Muscle of leg (tissue), 11 donors: Measurements from ENCODE around the gene FGF18. TPM values are rescaled to one million over a fixed set of nuclear protein-coding genes. Genes with fewer than 3 reads are reported as not detected.

ENCODE experiments used
- DNase-seq: peaks from one replicate; pipeline ENCODE4 v3.0.0; 2013
- H3K27ac ChIP-seq: one replicate; pipeline ENCODE4 v1.5.1; 2013; ENCODE audit warnings: mild to moderate bottlenecking, low read length, control low read depth
- H3K27me3 ChIP-seq: one replicate; pipeline ENCODE4 v1.6.1; 2013; ENCODE audit warnings: low read length; ENCODE audit not compliant: control insufficient read depth, insufficient read depth
- H3K36me3 ChIP-seq: one replicate; pipeline ENCODE4 v1.6.1; 2013; ENCODE audit warnings: low read length; ENCODE audit not compliant: control insufficient read depth, insufficient read depth
- H3K4me1 ChIP-seq: one replicate; pipeline ENCODE4 v1.6.1; 2013; ENCODE audit warnings: low read length; ENCODE audit not compliant: control insufficient read depth, insufficient read depth
- H3K4me3 ChIP-seq: one replicate; pipeline ENCODE4 v1.5.1; 2013; ENCODE audit warnings: low read length, control low read depth
- H3K9me3 ChIP-seq: replicated peaks from 2 replicates; pipeline ENCODE4 v1.6.1; 2013; ENCODE audit warnings: low read depth, low read length; ENCODE audit not compliant: control insufficient read depth
- WGBS: methylation state at CpG from one replicate; pipeline ENCODE4 v1.1.5; 2013; ENCODE audit warnings: missing lambda C conversion rate; ENCODE audit not compliant: insufficient coverage; 5-methylcytosine and 5-hydroxymethylcytosine counted together
- polyA plus RNA-seq, 8 donors: library from polyadenylated mRNA; unstranded; fragments of 120-200 nt; gene quantifications; one replicate each; pipeline versions ENCODE4 v1.2.1 to v1.2.3, GENCODE V29; 2013; ENCODE audit warnings: inconsistent platforms in 1 of 8, low replicate concordance in 1 of 8; ENCODE audit not compliant: insufficient read length in 8 of 8, insufficient read depth in 1 of 8
- total RNA-seq: library from RNA; stranded (reverse); fragments of 120-200 nt; gene quantifications from one replicate; pipeline ENCODE4 v1.2.4, GENCODE V29; 2013

The FGF18 gene
- total and polyA plus RNA-seq, 9 donors = 12.6 to 27.8 (median 20.9) TPM

DNA sequence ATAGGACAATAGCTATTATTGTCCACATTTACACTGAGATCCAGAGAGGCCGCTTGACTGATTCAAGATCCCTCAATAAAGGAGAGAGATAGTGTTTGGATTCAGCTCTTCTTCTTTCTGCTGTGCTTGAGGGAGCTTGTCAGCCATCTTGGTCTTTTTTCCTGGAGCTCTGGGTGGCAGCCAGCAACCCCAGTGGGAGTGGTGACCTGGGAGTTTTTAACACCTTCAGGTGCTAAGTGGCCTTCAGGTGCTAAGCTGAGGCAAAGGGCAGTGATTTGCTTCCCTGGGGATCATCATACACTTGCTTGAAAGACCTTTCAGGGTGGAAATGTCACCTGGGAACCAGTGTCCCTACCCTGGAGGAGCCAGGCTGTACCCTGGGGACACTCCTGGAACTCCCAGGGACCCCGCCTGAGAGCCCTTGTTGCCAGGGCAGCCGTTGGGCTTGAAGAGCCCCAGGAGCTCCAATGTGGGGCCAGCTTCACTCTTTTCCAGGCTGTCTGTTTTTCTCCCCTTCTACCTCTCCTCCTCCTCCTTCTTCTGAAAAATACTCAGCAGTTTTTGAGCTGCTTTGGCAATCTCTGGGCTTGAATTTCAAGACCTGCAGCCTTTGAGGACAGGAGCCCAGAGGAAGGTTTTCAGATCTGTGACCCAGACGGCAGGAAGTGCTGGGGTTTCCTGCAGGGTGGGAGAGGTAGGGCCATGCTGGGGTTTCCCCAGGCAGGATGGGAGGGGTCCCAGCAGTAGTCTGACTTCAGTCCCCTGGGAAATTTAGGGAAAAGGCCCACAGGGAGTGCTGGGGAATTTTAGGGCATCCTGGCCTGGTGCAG lies 59.7 kb downstream of the FGF18 start:
- Histone ChIP-seq H3K9me3 (no peaks in the 10 kb centered on the region), H3K4me3 (no peak overlapping the region), H3K27ac (peak overlapping the region; percentile 7), H3K36me3 (no peaks in the 10 kb centered on the region), H3K4me1 (peaks cover 52% of the 10 kb centered on the region), H3K27me3 (no peaks in the 10 kb centered on the region)
- no peak for DNase-seq
- 24% methylated on average over 3 of the region's 4 CpGs for WGBS

DNA sequence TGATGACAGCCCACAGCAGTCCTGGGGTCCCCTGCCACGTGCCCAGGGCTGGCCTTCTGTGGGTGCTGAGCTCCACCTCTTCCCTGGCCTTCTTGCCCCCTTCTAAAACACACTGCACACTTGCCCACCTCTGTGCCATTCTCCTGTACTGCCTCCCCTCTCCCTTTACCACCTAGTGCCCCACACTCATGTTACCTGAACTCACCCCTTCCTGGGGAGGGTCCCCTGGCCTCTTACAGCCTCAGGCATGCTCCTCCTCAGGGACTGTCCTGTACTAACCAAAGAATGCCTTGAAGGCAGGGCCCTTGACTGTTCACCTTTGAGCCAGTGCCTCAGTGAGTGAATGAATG lies 60.3 kb downstream of the FGF18 start:
- Histone ChIP-seq H3K9me3 (no peaks in the 10 kb centered on the region), H3K27me3 (no peaks in the 10 kb centered on the region), H3K27ac (peak overlapping the region; percentile 7), H3K4me1 (peaks cover 48% of the 10 kb centered on the region), H3K4me3 (no peak overlapping the region), H3K36me3 (no peaks in the 10 kb centered on the region)
- 40% methylated on average over 1 of the region's 1 CpG for WGBS
- no peak for DNase-seq

DNA sequence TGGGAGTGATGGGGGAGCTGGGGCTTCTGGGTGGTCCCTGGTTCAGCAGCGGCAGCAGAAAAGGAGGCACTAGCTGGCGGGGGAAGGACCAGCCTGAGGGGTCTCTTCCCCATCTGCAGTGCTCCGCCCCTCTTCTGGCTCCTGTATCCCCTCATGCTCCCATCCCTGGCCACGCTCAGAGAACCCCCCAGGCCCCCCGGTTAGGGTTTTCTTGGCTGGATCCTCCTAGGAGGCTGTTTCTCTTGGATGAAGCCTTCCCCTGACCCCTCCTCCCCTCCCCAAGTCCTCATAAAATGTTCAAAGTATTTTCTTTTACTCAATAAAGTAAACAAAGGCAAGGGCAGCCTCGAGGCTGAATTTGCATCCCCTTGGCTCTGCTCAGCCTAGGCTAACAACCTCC lies 60.8 kb downstream of the FGF18 start:
- no peaks in the 10 kb centered on the region for H3K9me3 ChIP-seq
- peak; percentile 60 for DNase-seq
- no peak overlapping the region for H3K27ac ChIP-seq
- no peaks in the 10 kb centered on the region for H3K27me3 ChIP-seq
- no peak overlapping the region for H3K4me3 ChIP-seq
- peaks cover 48% of the 10 kb centered on the region for H3K4me1 ChIP-seq
- no peaks in the 10 kb centered on the region for H3K36me3 ChIP-seq
- WGBS = 20% methylated on average over 2 of the region's 6 CpGs

GRCh38 chr5:171481571-171482433 lies 62.4 kb downstream of the FGF18 start:
- no peaks in the 10 kb centered on the region for H3K27me3 ChIP-seq
- H3K4me1 ChIP-seq = peaks cover 48% of the 10 kb centered on the region
- no peak overlapping the region for H3K4me3 ChIP-seq
- DNase-seq = peak; percentile 91
- H3K9me3 ChIP-seq = no peaks in the 10 kb centered on the region
- WGBS = 24% methylated on average over 4 of the region's 10 CpGs
- peak overlapping the region; percentile 88 for H3K27ac ChIP-seq
- H3K36me3 ChIP-seq = no peaks in the 10 kb centered on the region

GRCh38 chr5:171482434-171482730 lies 62.9 kb downstream of the FGF18 start:
- H3K27ac ChIP-seq = peak overlapping the region; percentile 88
- 40% methylated on average over 1 of the region's 4 CpGs for WGBS
- no peaks in the 10 kb centered on the region for H3K9me3 ChIP-seq
- no peaks in the 10 kb centered on the region for H3K36me3 ChIP-seq
- peaks cover 48% of the 10 kb centered on the region for H3K4me1 ChIP-seq
- H3K27me3 ChIP-seq = no peaks in the 10 kb centered on the region
- DNase-seq = peak; percentile 64
- no peak overlapping the region for H3K4me3 ChIP-seq

DNA sequence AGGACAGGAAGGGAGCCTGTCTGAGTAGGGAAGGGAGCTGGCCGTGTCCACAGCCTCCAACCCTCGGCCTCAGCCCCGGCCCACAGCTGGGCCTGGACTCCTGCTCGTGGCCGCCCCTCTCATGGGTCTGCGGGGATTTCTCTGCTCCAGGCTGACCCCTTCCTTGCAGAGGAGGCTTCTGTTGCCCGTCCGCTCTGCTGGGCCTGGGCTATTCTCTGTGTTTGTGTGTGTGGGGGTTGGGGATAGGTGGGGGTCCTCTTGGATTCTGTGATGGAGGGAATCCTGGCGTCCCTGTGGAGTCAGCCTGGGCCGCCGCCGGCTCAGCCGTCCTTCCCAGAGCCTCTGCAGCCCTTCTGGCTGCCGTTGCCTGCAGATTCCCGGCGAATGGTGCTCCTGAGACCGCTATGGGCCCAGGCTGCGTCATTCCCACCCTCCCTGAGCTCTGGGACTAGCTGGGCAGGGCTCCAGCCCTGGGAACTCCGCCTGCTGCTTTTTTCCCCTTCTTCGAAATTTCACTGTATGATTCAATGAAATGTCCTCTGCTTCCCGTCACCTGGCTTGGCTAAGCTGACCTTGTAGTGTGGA lies 64.2 kb downstream of the FGF18 start:
- peak; percentile 97 for DNase-seq
- Histone ChIP-seq H3K36me3 (no peaks in the 10 kb centered on the region), H3K4me1 (peaks cover 48% of the 10 kb centered on the region), H3K27me3 (no peaks in the 10 kb centered on the region), H3K9me3 (no peaks in the 10 kb centered on the region), H3K27ac (peak overlapping the region; percentile 88), H3K4me3 (no peak overlapping the region)
- WGBS = 19% methylated on average over 15 of the region's 21 CpGs

GRCh38 chr5:171484460-171484899 lies 65.0 kb downstream of the FGF18 start:
- H3K27me3 ChIP-seq = no peaks in the 10 kb centered on the region
- H3K36me3 ChIP-seq = no peaks in the 10 kb centered on the region
- WGBS = 71% methylated on average over 1 of the region's 7 CpGs
- H3K4me3 ChIP-seq = no peak overlapping the region
- H3K27ac ChIP-seq = peak overlapping the region; percentile 88
- DNase-seq = peak; percentile 56
- no peaks in the 10 kb centered on the region for H3K9me3 ChIP-seq
- peaks cover 43% of the 10 kb centered on the region for H3K4me1 ChIP-seq

DNA sequence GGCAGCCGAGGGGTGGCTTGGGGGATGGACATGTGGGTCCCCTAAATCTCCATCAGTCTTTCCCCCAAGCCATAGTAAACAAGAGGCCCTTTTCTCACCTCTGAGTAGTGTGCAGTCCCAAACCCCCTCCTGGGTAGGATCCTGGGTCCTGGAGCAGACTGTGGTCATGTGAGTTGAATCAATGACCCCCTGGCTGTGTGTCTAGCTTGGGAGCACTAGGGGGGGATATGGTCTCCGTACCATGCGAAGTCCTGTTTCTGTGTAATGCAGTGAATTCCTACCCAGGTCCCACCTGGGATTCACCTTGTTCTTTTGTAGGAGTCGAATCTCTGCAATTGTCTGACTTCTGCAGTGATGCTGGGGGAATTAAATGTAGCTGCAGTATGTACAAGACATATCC lies 66.2 kb downstream of the FGF18 start:
- H3K4me1 ChIP-seq = peaks cover 32% of the 10 kb centered on the region
- 69% methylated on average over 3 of the region's 4 CpGs for WGBS
- H3K36me3 ChIP-seq = no peaks in the 10 kb centered on the region
- no peak for DNase-seq
- no peaks in the 10 kb centered on the region for H3K9me3 ChIP-seq
- H3K27ac ChIP-seq = no peak overlapping the region
- no peak overlapping the region for H3K4me3 ChIP-seq
- H3K27me3 ChIP-seq = no peaks in the 10 kb centered on the region

GRCh38 chr5:171486613-171487012 lies 67.2 kb downstream of the FGF18 start:
- H3K4me3 ChIP-seq = no peak overlapping the region
- H3K9me3 ChIP-seq = no peaks in the 10 kb centered on the region
- H3K4me1 ChIP-seq = peaks cover 25% of the 10 kb centered on the region
- H3K27ac ChIP-seq = no peak overlapping the region
- 60% methylated on average over 1 of the region's 4 CpGs for WGBS
- H3K27me3 ChIP-seq = no peaks in the 10 kb centered on the region
- no peak for DNase-seq
- no peaks in the 10 kb centered on the region for H3K36me3 ChIP-seq

GRCh38 chr5:171488876-171489275 lies 69.4 kb downstream of the FGF18 start:
- 89% methylated on average over 13 of the region's 13 CpGs for WGBS
- no peaks in the 10 kb centered on the region for H3K9me3 ChIP-seq
- DNase-seq = no peak

More at GRCh38 chr5:171488876-171489275, 69.4 kb downstream of the FGF18 start:
- Histone ChIP-seq H3K27me3 (no peaks in the 10 kb centered on the region), H3K27ac (no peak overlapping the region), H3K4me1 (peaks cover 10% of the 10 kb centered on the region), H3K4me3 (no peak overlapping the region), H3K36me3 (no peaks in the 10 kb centered on the region)
